Non-pigmented ciliary epithelial cell (primary cell): Measurements from ENCODE around the gene NFIB.

Experiments used
- DNase-seq: peaks from one replicate; pipeline ENCODE4 v3.0.0-alpha.2; 2010; ENCODE audit warnings: low read depth

Gene NFIB

GRCh38 chr9:14344941-14345353, 31.0 kb upstream of the NFIB start:
- DNase-seq, result no peak

- DNase-seq, result no peak
These were observed 30.1 kb upstream of the NFIB start for GRCh38 chr9:14344053-14344524.

- no peak for DNase-seq
These were observed 29.5 kb upstream of the NFIB start for GRCh38 chr9:14343261-14344031.

GRCh38 chr9:14342736-14343135, 28.8 kb upstream of the NFIB start:
- no peak for DNase-seq

GRCh38 chr9:14341437-14342122, 27.6 kb upstream of the NFIB start:
- no peak for DNase-seq

GRCh38 chr9:14340994-14341393, 27.1 kb upstream of the NFIB start:
- DNase-seq, result no peak

- no peak for DNase-seq
These were observed 26.4 kb upstream of the NFIB start for GRCh38 chr9:14340219-14340873.

- DNase-seq, result no peak
These were observed 25.8 kb upstream of the NFIB start for GRCh38 chr9:14339746-14340145.

- DNase-seq, result no peak
These were observed 23.7 kb upstream of the NFIB start for GRCh38 chr9:14337615-14338014.

- no peak for DNase-seq
These were observed 22.3 kb upstream of the NFIB start for GRCh38 chr9:14336244-14336643.

- no peak for DNase-seq
These were observed 17.2 kb upstream of the NFIB start for GRCh38 chr9:14331120-14331519.

GRCh38 chr9:14327036-14327435, 13.1 kb upstream of the NFIB start:
- DNase-seq, result no peak

- no peak for DNase-seq
These were observed 12.4 kb upstream of the NFIB start for GRCh38 chr9:14326264-14326826.

GRCh38 chr9:14325147-14325546, 11.2 kb upstream of the NFIB start:
- DNase-seq, result no peak

- no peak for DNase-seq
These were observed 10.2 kb upstream of the NFIB start for GRCh38 chr9:14323985-14324650.

- DNase-seq, result no peak
These were observed 9.4 kb upstream of the NFIB start for GRCh38 chr9:14323083-14323971.

- DNase-seq, result no peak
These were observed 8.5 kb upstream of the NFIB start for GRCh38 chr9:14322211-14323082.

GRCh38 chr9:14321517-14322130, 7.7 kb upstream of the NFIB start:
- DNase-seq, result no peak
